HepG2 (cell line): ENCODE results near the gene TBXA2R. TPM values are rescaled to one million over a fixed set of nuclear protein-coding genes. Genes with fewer than 3 reads are reported as not detected.

Experiments
- ATAC-seq: fragments of 200-7000 bp; cut with Tn5 transposase; 3 replicates; pipeline ENCODE4 v1.9.1; 2020; ENCODE audit warnings: mild to moderate bottlenecking, moderate library complexity
- BruUV-seq: library from RNA; stranded (reverse); fragments of 400-500 nt; replicated peaks from 2 replicates; lab custom pipeline; 2021; lab: Mats Ljungman, UMichigan
- CTCF ChIA-PET: fragments of 300-600 bp; formaldehyde crosslinking; extraction: SDS; loops from one replicate; lab custom pipeline; 2021; ENCODE audit warnings: low total read pairs, inconsistent platforms, low intra/inter-chr PET ratio; lab: Yijun Ruan, JAX
- POLR2A ChIA-PET: fragments of 350-600 bp; sonication (Branson Sonifier 250); formaldehyde crosslinking; loops from one replicate; lab custom pipeline; 2020; ENCODE audit warnings: antibody characterized with exemption, inconsistent platforms; lab: Yijun Ruan, JAX
- DNase-seq: peaks from one replicate; pipeline ENCODE4 v3.0.0-alpha.2; 2015; ENCODE audit warnings: low spot score
- FAIRE-seq: peaks from 3 replicates; lab custom pipeline; 2011; peaks lifted over from hg19 to GRCh38; lab: Jason Lieb, UNC
- H2AFZ ChIP-seq: one replicate; pipeline ENCODE4 v1.6.1; 2011; ENCODE audit warnings: low read length, inconsistent platforms
- H3K27ac ChIP-seq: fragments of 300-600 bp; 3 replicates; pipeline ENCODE4 v1.8.0; 2011; ENCODE audit warnings: mixed run types, mild to moderate bottlenecking, mixed read lengths, low read length, inconsistent platforms; ENCODE audit not compliant: insufficient read depth; ENCODE audit errors: extremely low read length
- H3K27me3 ChIP-seq, 2 experiments: fragments of 200-600 bp in 1 of 2; 2 replicates in 1 of 2; 3 replicates in 1 of 2; pipeline versions ENCODE4 v1.6.0 to v1.8.0; 2011; ENCODE audit warnings: low read length in 2 of 2, mild to moderate bottlenecking in 2 of 2, moderate library complexity in 2 of 2, inconsistent platforms in 1 of 2; ENCODE audit not compliant: insufficient read depth in 2 of 2, control insufficient read depth in 1 of 2
- H3K36me3 ChIP-seq, 2 experiments: fragments of 200-600 bp in 1 of 2; replicated peaks in 1 of 2; 2 replicates in 1 of 2; 3 replicates in 1 of 2; pipeline versions ENCODE4 v1.5.1 to v1.8.0; 2011; ENCODE audit warnings: low read length in 2 of 2, inconsistent platforms in 1 of 2; ENCODE audit not compliant: insufficient read depth in 2 of 2, control insufficient read depth in 1 of 2
- H3K4me1 ChIP-seq: 2 replicates; pipeline ENCODE4 v1.5.1; 2012; ENCODE audit warnings: low read length, inconsistent platforms; ENCODE audit not compliant: insufficient read depth
- H3K4me2 ChIP-seq: 2 replicates; pipeline ENCODE4 v1.6.0; 2011; ENCODE audit warnings: low read depth, low read length, inconsistent platforms
- H3K4me3 ChIP-seq, 3 experiments: fragments of 200-600 bp in 1 of 3; sonication (generic), shearing (Covaris generic) in 1 of 3; replicated peaks in 1 of 3; 2 replicates each; pipeline ENCODE4 v1.5.1; 2011 to 2016; ENCODE audit warnings: low read length in 3 of 3, inconsistent platforms in 2 of 3, low read depth in 2 of 3, mild to moderate bottlenecking in 2 of 3, control low read depth in 1 of 3, mixed read lengths in 1 of 3; ENCODE audit not compliant: insufficient read depth in 1 of 3
- H3K79me2 ChIP-seq: one replicate; pipeline ENCODE4 v1.6.1; 2011; ENCODE audit warnings: low read length, inconsistent platforms; ENCODE audit not compliant: insufficient read depth
- H3K9ac ChIP-seq: 2 replicates; pipeline ENCODE4 v1.6.0; 2011; ENCODE audit warnings: mild to moderate bottlenecking, low read depth, low read length, inconsistent platforms; ENCODE audit not compliant: insufficient read depth
- H3K9me3 ChIP-seq: 2 replicates; pipeline ENCODE4 v1.5.1; 2012; ENCODE audit warnings: mild to moderate bottlenecking, low read length
- H4K20me1 ChIP-seq: 2 replicates; pipeline ENCODE4 v1.6.0; 2011; ENCODE audit warnings: inconsistent platforms, mild to moderate bottlenecking, low read length, moderate library complexity; ENCODE audit not compliant: insufficient read depth
- JARID2 ChIP-seq: sonication (generic); formaldehyde crosslinking; IDR thresholded peaks from 2 replicates; pipeline ENCODE4 v1.8.1; 2023; ENCODE audit warnings: missing genetic modification reagents, inconsistent platforms; ENCODE audit not compliant: insufficient replicate concordance
- KAT2B ChIP-seq: fragments of 150-350 bp; IDR thresholded peaks from 2 replicates; pipeline ENCODE4 v1.6.1; 2014; ENCODE audit warnings: low read depth, low read length, borderline replicate concordance
- MYC ChIP-seq: sonication (generic); formaldehyde crosslinking; IDR thresholded peaks from 2 replicates; pipeline ENCODE4 v1.9.0; 2021; ENCODE audit warnings: missing genetic modification reagents, borderline replicate concordance
- MZF1 ChIP-seq: sonication (generic); formaldehyde crosslinking; IDR thresholded peaks from 2 replicates; pipeline ENCODE4 v1.8.1; 2023; ENCODE audit warnings: mild to moderate bottlenecking, missing genetic modification reagents, borderline replicate concordance
- NFATC3 ChIP-seq: sonication (generic); formaldehyde crosslinking; IDR thresholded peaks from 2 replicates; pipeline ENCODE4 v1.5.1; 2020; ENCODE audit warnings: mild to moderate bottlenecking, missing genetic modification reagents
- SAFB2 ChIP-seq: sonication (generic); formaldehyde crosslinking; IDR thresholded peaks from 2 replicates; pipeline ENCODE4 v1.5.1; 2020; ENCODE audit warnings: missing genetic modification reagents, low read depth, mild to moderate bottlenecking, borderline replicate concordance
- SMARCE1 ChIP-seq: fragments of 450-650 bp; IDR thresholded peaks from 2 replicates; pipeline ENCODE4 v1.6.1; 2017; ENCODE audit warnings: borderline replicate concordance
- STAG1 ChIP-seq: sonication (generic); formaldehyde crosslinking; IDR thresholded peaks from 2 replicates; pipeline ENCODE4 v1.4.0; 2020; ENCODE audit warnings: missing genetic modification reagents
- TBX2 ChIP-seq: sonication (generic); formaldehyde crosslinking; IDR thresholded peaks from 2 replicates; pipeline ENCODE4 v1.5.0; 2020; ENCODE audit warnings: missing genetic modification reagents, mild to moderate bottlenecking, borderline replicate concordance
- TBX3 ChIP-seq: fragments of 450-650 bp; IDR thresholded peaks from 2 replicates; pipeline ENCODE4 v1.6.1; 2017; ENCODE audit warnings: antibody characterized with exemption, mild to moderate bottlenecking, inconsistent platforms, borderline replicate concordance
- ZNF121 ChIP-seq: sonication (generic); formaldehyde crosslinking; IDR thresholded peaks from 2 replicates; pipeline ENCODE4 v1.5.0; 2020; ENCODE audit warnings: mild to moderate bottlenecking, missing genetic modification reagents
- ZNF24 ChIP-seq: fragments of 450-650 bp; IDR thresholded peaks from 2 replicates; pipeline ENCODE4 v1.6.1; 2017; ENCODE audit warnings: antibody characterized with exemption, mild to moderate bottlenecking
- ZNF674 ChIP-seq: sonication (generic); formaldehyde crosslinking; IDR thresholded peaks from 2 replicates; pipeline ENCODE4 v1.5.0; 2020; ENCODE audit warnings: low read depth, mild to moderate bottlenecking, missing genetic modification reagents
- WGBS: methylation state at CpG from one replicate; pipeline ENCODE4 v1.1.6; 2017; ENCODE audit warnings: low lambda C conversion rate; 5-methylcytosine and 5-hydroxymethylcytosine counted together
- in situ Hi-C: cut with HindIII; loops from 2 replicates; pipeline ENCODE4 v1.10.0; 2017; ENCODE audit warnings: low pct_unique_long_range_greater_than_20kb; ENCODE audit not compliant: extremely low pct_ligation_motif_present
- intact Hi-C: fragments of 100-400 bp; cut with micrococcal nuclease; formaldehyde crosslinking; loops from one replicate; pipeline ENCODE4 v1.10.0; 2022; ENCODE audit not compliant: unreplicated experiment
- polyA plus RNA-seq, 8 experiments: library from polyadenylated mRNA; depleted of rRNA in 3 of 8; stranded (reverse) in 7 of 8; unstranded in 1 of 8; fragments of >200 nt; fragmentation: Illumina TruSeq in 4 of 8; extraction: Trizol in 4 of 8; gene quantifications; 2 replicates each; pipeline versions ENCODE4 v1.2.1 to v1.2.3, GENCODE V29; 2011 to 2016; ENCODE audit warnings: low read depth in 4 of 8, missing spikeins in 1 of 8, mixed read lengths in 1 of 8; ENCODE audit not compliant: insufficient read depth in 1 of 8
- total RNA-seq, 5 experiments: library from RNA; depleted of rRNA; stranded (reverse); fragments of >200 nt; fragmentation: Illumina TruSeq; extraction: Trizol; gene quantifications; 2 replicates each; pipeline ENCODE4 v1.2.3, GENCODE V29; 2016; ENCODE audit warnings: low read depth in 1 of 5
- TF ChIP-seq, protein P1 (sequence below): sonication (generic); formaldehyde crosslinking; IDR thresholded peaks from 2 replicates; pipeline ENCODE4 v1.8.1; 2022; ENCODE audit warnings: low read depth, mild to moderate bottlenecking, missing genetic modification reagents
- TF ChIP-seq, protein P2 (sequence below): sonication (generic); formaldehyde crosslinking; IDR thresholded peaks from 2 replicates; pipeline ENCODE4 v1.5.0; 2020; ENCODE audit warnings: mild to moderate bottlenecking, missing genetic modification reagents, moderate library complexity

Gene TBXA2R
- total and polyA plus RNA-seq, 2 of the 13 experiments (the other 11 are each of a cell fraction or from before 2014, with no cell fraction given): 0.09 TPM; not detected in 1

GRCh38 chr19:3601021-3601420 lies 5.7 kb downstream of the TBXA2R start:
- no peak for ATAC-seq
- in situ Hi-C loops: no loop called here
- TF ChIP-seq TBX3: no peak
- TF ChIP-seq ZNF121 (CRISPR knock-in tag): peak; percentile 43; the same call in 1 of the 2 replicates
- TF ChIP-seq TBX2 (CRISPR knock-in tag): no peak
- Histone ChIP-seq H3K4me1 (peaks cover 29% of the 10 kb centered on the region), H3K79me2 (no peaks in the 10 kb centered on the region), H3K9me3 (no peaks in the 10 kb centered on the region), H3K4me3 (no peak overlapping the region), H2AFZ (no peak overlapping the region), H3K9ac (no peak overlapping the region), H3K36me3 (no peaks in the 10 kb centered on the region), H3K27me3 (peaks cover 0 to 23% of the 10 kb centered on the region in 2 experiments; a peak in 2 of 5 replicates), H3K27ac (no peak overlapping the region), H4K20me1 (no peaks in the 10 kb centered on the region), H3K4me2 (no peak overlapping the region)
- POLR2A ChIA-PET: interaction anchor here (0.7 kb wide), 1 partner anchor 121 kb away, joined by 3 read pairs; the partner anchor contains the start of gene SMIM24
- CTCF ChIA-PET: no interaction called here
- no peak for DNase-seq
- no peak for FAIRE-seq
- no TSS peak for BruUV-seq
- WGBS: 44% methylated on average over 11 of the region's 12 CpGs
- intact Hi-C loops: no loop called here

GRCh38 chr19:3599776-3600187 lies 6.9 kb downstream of the TBXA2R start:
- WGBS: 69% methylated on average over 8 of the region's 28 CpGs
- Histone ChIP-seq H3K36me3 (no peaks in the 10 kb centered on the region), H2AFZ (no peak overlapping the region), H3K4me3 (no peak overlapping the region), H3K9me3 (no peaks in the 10 kb centered on the region), H3K4me1 (peaks cover 17% of the 10 kb centered on the region), H4K20me1 (no peaks in the 10 kb centered on the region), H3K9ac (no peak overlapping the region), H3K27me3 (peaks cover 0 to 18% of the 10 kb centered on the region in 2 experiments; a peak in 2 of 5 replicates), H3K4me2 (no peak overlapping the region), H3K27ac (no peak overlapping the region), H3K79me2 (no peaks in the 10 kb centered on the region)
- in situ Hi-C loops: no loop called here
- ATAC-seq: peak; percentile 80
- CTCF ChIA-PET: interaction anchor here (1.7 kb wide), 1 partner anchor 19 kb away, joined by 5 read pairs; no protein-coding TSS in a partner anchor
- FAIRE-seq: no peak
- no TSS peak for BruUV-seq
- DNase-seq: no peak
- intact Hi-C loops: no loop called here
- TF ChIP-seq NFATC3: no peak
- TF ChIP-seq SAFB2 (CRISPR knock-in tag): no peak
- no peak for TF ChIP-seq SMARCE1
- no peak for TF ChIP-seq ZNF674 (CRISPR knock-in tag)
- TF ChIP-seq MZF1 (CRISPR knock-in tag): no peak
- TF ChIP-seq KAT2B: no peak
- no peak for TF ChIP-seq JARID2
- TF ChIP-seq, protein P1, sequence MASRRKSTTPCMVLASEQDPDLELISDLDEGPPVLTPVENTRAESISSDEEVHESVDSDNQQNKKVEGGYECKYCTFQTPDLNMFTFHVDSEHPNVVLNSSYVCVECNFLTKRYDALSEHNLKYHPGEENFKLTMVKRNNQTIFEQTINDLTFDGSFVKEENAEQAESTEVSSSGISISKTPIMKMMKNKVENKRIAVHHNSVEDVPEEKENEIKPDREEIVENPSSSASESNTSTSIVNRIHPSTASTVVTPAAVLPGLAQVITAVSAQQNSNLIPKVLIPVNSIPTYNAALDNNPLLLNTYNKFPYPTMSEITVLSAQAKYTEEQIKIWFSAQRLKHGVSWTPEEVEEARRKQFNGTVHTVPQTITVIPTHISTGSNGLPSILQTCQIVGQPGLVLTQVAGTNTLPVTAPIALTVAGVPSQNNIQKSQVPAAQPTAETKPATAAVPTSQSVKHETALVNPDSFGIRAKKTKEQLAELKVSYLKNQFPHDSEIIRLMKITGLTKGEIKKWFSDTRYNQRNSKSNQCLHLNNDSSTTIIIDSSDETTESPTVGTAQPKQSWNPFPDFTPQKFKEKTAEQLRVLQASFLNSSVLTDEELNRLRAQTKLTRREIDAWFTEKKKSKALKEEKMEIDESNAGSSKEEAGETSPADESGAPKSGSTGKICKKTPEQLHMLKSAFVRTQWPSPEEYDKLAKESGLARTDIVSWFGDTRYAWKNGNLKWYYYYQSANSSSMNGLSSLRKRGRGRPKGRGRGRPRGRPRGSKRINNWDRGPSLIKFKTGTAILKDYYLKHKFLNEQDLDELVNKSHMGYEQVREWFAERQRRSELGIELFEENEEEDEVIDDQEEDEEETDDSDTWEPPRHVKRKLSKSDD (CRISPR knock-in tag): no peak
- TF ChIP-seq STAG1 (CRISPR knock-in tag): peak; percentile 46
- 0 out of 2 replicates have a peak, but pooled peaks have one; percentile 7 for TF ChIP-seq MYC (CRISPR knock-in tag)
- TF ChIP-seq, protein P2, sequence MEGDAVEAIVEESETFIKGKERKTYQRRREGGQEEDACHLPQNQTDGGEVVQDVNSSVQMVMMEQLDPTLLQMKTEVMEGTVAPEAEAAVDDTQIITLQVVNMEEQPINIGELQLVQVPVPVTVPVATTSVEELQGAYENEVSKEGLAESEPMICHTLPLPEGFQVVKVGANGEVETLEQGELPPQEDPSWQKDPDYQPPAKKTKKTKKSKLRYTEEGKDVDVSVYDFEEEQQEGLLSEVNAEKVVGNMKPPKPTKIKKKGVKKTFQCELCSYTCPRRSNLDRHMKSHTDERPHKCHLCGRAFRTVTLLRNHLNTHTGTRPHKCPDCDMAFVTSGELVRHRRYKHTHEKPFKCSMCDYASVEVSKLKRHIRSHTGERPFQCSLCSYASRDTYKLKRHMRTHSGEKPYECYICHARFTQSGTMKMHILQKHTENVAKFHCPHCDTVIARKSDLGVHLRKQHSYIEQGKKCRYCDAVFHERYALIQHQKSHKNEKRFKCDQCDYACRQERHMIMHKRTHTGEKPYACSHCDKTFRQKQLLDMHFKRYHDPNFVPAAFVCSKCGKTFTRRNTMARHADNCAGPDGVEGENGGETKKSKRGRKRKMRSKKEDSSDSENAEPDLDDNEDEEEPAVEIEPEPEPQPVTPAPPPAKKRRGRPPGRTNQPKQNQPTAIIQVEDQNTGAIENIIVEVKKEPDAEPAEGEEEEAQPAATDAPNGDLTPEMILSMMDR (CRISPR knock-in tag): peak; percentile 47
- TF ChIP-seq ZNF24: no peak
- POLR2A ChIA-PET: no interaction called here
